ENCODE results near the gene SRGAP3.
"Not testable (repeated sequence)": the region's sequence is repeated elsewhere in the genome, so short reads cannot be mapped to it uniquely, and the experiment has no call there.

SRGAP3 gene

DNA sequence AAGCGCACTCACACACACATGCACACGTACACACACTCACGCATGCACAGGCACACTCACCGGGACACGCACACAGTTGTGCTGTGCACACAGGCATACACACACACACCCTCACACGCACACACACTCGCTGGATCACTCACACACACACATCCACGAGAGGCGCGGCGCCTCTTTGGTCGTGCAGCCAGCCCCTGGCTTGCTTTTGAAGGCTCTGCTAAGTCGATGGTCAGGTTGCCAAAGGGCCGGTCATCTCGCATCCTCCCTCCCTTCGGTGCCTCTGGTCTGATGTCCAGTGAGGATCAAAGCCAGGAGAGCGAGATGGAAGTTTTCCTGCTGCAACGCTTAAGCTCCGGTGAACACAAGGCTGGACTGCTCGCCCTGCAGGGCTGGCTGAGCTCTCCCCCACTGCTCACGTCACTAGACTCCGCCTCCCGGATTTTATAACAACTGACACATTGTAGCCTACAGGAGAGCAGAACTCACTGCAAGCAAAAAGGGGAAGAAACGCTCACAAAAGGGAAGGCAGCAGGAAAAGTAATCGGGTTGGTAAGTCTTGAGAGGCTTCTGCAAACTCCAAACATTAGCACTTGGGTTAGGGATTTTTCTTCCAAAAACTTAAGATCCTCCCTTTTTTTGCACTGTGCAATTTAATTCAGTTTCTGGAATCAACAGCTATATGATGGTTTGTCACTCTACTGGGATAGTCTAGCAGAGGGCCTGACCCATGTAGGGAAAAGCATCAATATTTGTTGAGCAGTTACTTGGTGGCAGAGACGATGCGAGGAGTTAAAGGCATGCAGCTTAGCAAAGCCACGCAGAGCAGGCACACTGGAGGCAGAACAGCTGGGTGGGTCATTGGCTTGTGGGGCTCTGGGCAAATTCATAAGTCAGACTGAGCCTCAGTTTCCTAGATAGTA lies at the start of gene SRGAP3:
Gene SRGAP3 (minus strand): TSS at position 374 of the 920 bp plus-strand sequence. CDS start 695 bp downstream, outside the sequence.
- Histone ChIP-seq H3K9me3 (ENCODE audit: control insufficient read depth in 2 of 2, low read length in 2 of 2) (no peaks in the 10 kb centered on the region), H3K4me1 (ENCODE audit: control insufficient read depth in 2 of 2, insufficient read depth in 2 of 2, low read length in 2 of 2) (peaks cover 8 to 9% of the 10 kb centered on the region in 2 donors), H3K36me3 (ENCODE audit: control insufficient read depth in 2 of 2, insufficient read depth in 2 of 2, low read length in 2 of 2) (no peaks in the 10 kb centered on the region), H3K4me3 (ENCODE audit: low read length in 2 of 2) (peak within 1 kb of the TSS; percentile 79 to 80), H3K9ac (ENCODE audit: low read depth in 1 of 2, low read length in 2 of 2) (peak within 1 kb of the TSS; percentile 35 to 72), H3K27me3 (ENCODE audit: control insufficient read depth in 2 of 2, insufficient read depth in 2 of 2, low read length in 2 of 2) (no peaks in the 10 kb centered on the region), H3K27ac (ENCODE audit: low read depth in 2 of 2, low read length in 2 of 2) (peak within 1 kb of the TSS; percentile 28 to 50)

- no peaks in the 10 kb centered on the region for H3K9me3 ChIP-seq (ENCODE audit: control insufficient read depth in 2 of 2, low read length in 2 of 2)
- H3K27me3 ChIP-seq (ENCODE audit: control insufficient read depth in 2 of 2, insufficient read depth in 2 of 2, low read length in 2 of 2): peaks cover 0 to 3% of the 10 kb centered on the region in 2 donors
- no peak overlapping the region for H3K27ac ChIP-seq (ENCODE audit: low read depth in 2 of 2, low read length in 2 of 2)
- H3K4me3 ChIP-seq (ENCODE audit: low read length in 2 of 2): no peak overlapping the region
- no peak overlapping the region for H3K9ac ChIP-seq (ENCODE audit: low read depth in 1 of 2, low read length in 2 of 2)
- H3K36me3 ChIP-seq (ENCODE audit: control insufficient read depth in 2 of 2, insufficient read depth in 2 of 2, low read length in 2 of 2): no peaks in the 10 kb centered on the region
- peaks cover 0 to 5% of the 10 kb centered on the region in 2 donors for H3K4me1 ChIP-seq (ENCODE audit: control insufficient read depth in 2 of 2, insufficient read depth in 2 of 2, low read length in 2 of 2)
Observed at GRCh38 chr3:9298236-9298635, 48.8 kb upstream of the SRGAP3 start.

DNA sequence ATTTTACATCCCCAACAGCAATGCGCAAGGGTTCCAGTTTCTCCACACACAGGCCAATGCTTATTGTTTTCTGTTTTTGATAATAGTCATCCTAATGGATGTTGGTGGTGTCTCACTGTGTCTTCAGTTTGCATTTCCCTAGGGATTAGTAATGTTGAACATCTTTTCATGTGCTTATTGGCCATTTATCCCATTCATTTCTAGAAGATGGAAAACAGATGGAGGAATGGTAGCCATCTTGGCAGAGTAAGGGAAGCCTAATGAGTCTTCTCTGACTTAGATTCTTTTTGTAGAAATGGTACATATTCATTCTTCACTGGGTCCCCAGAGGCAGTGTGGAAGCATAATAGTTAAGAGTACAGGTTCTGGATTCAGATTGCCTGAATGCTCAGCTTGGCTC lies 46.8 kb upstream of the SRGAP3 start:
- Histone ChIP-seq H3K9me3 (ENCODE audit: control insufficient read depth in 2 of 2, low read length in 2 of 2) (no peaks in the 10 kb centered on the region), H3K36me3 (ENCODE audit: control insufficient read depth in 2 of 2, insufficient read depth in 2 of 2, low read length in 2 of 2) (no peaks in the 10 kb centered on the region), H3K9ac (ENCODE audit: low read depth in 1 of 2, low read length in 2 of 2) (no peak overlapping the region), H3K27me3 (ENCODE audit: control insufficient read depth in 2 of 2, insufficient read depth in 2 of 2, low read length in 2 of 2) (no peaks in the 10 kb centered on the region), H3K27ac (ENCODE audit: low read depth in 2 of 2, low read length in 2 of 2) (no peak overlapping the region), H3K4me3 (ENCODE audit: low read length in 2 of 2) (no peak overlapping the region), H3K4me1 (ENCODE audit: control insufficient read depth in 2 of 2, insufficient read depth in 2 of 2, low read length in 2 of 2) (no peaks in the 10 kb centered on the region)

GRCh38 chr3:9295007-9295406 lies 45.6 kb upstream of the SRGAP3 start:
- H3K27me3 ChIP-seq (ENCODE audit: control insufficient read depth in 2 of 2, insufficient read depth in 2 of 2, low read length in 2 of 2): no peaks in the 10 kb centered on the region
- no peaks in the 10 kb centered on the region for H3K36me3 ChIP-seq (ENCODE audit: control insufficient read depth in 2 of 2, insufficient read depth in 2 of 2, low read length in 2 of 2)
- no peak overlapping the region for H3K4me3 ChIP-seq (ENCODE audit: low read length in 2 of 2)
- H3K27ac ChIP-seq (ENCODE audit: low read depth in 2 of 2, low read length in 2 of 2): no peak overlapping the region
- H3K9ac ChIP-seq (ENCODE audit: low read depth in 1 of 2, low read length in 2 of 2): no peak overlapping the region
- no peaks in the 10 kb centered on the region for H3K4me1 ChIP-seq (ENCODE audit: control insufficient read depth in 2 of 2, insufficient read depth in 2 of 2, low read length in 2 of 2)
- no peaks in the 10 kb centered on the region for H3K9me3 ChIP-seq (ENCODE audit: control insufficient read depth in 2 of 2, low read length in 2 of 2)

- not testable (repeated sequence) for H3K36me3 ChIP-seq (ENCODE audit: control insufficient read depth in 2 of 2, insufficient read depth in 2 of 2, low read length in 2 of 2); H3K9ac ChIP-seq (ENCODE audit: low read depth in 1 of 2, low read length in 2 of 2); H3K4me3 ChIP-seq (ENCODE audit: low read length in 2 of 2); H3K27me3 ChIP-seq (ENCODE audit: control insufficient read depth in 2 of 2, insufficient read depth in 2 of 2, low read length in 2 of 2); H3K9me3 ChIP-seq (ENCODE audit: control insufficient read depth in 2 of 2, low read length in 2 of 2); H3K27ac ChIP-seq (ENCODE audit: low read depth in 2 of 2, low read length in 2 of 2); H3K4me1 ChIP-seq (ENCODE audit: control insufficient read depth in 2 of 2, insufficient read depth in 2 of 2, low read length in 2 of 2)
Observed at GRCh38 chr3:9293953-9294352, 44.5 kb upstream of the SRGAP3 start.

DNA sequence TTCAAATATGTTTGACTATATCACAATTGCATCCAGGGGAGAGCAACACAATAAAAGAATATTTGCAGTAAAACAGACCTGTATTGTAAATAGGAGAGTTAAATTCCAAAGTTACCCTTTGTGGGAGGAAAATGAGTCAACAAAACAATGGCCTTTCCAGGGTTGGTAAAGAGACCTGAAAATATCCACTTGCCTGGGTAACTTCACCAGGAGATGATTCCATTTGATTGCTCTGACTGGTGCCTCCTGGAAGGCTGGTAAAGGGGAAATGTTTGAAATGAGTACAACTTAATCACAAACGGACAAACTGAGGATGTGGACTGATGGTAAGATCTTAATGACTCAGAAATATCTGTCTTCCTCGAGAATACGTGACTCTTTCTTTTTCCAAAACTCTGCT lies 43.6 kb upstream of the SRGAP3 start:
- no peaks in the 10 kb centered on the region for H3K4me1 ChIP-seq (ENCODE audit: control insufficient read depth in 2 of 2, insufficient read depth in 2 of 2, low read length in 2 of 2)
- no peak overlapping the region for H3K9ac ChIP-seq (ENCODE audit: low read depth in 1 of 2, low read length in 2 of 2)
- no peaks in the 10 kb centered on the region for H3K27me3 ChIP-seq (ENCODE audit: control insufficient read depth in 2 of 2, insufficient read depth in 2 of 2, low read length in 2 of 2)
- H3K4me3 ChIP-seq (ENCODE audit: low read length in 2 of 2): no peak overlapping the region
- H3K9me3 ChIP-seq (ENCODE audit: control insufficient read depth in 2 of 2, low read length in 2 of 2): no peaks in the 10 kb centered on the region
- no peak overlapping the region for H3K27ac ChIP-seq (ENCODE audit: low read depth in 2 of 2, low read length in 2 of 2)
- no peaks in the 10 kb centered on the region for H3K36me3 ChIP-seq (ENCODE audit: control insufficient read depth in 2 of 2, insufficient read depth in 2 of 2, low read length in 2 of 2)

DNA sequence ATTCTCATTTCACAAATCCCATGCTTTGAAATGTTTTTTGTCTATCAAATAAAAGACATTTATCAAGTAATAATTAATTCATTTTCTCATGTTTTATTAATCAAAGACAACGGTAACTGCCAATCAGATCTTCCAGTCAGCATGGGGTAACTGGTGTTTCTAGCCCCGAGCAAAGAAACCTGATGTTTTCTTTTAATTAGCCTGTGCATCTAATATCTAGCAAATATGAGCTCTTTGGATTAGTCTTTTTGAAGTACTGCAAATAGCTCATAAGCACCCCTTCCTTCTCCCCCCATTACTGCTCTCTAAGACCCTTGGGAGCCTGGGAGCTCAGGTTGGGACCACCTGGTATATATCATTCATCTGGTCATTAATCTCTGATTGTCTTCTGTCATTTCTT lies 43.1 kb upstream of the SRGAP3 start:
- Histone ChIP-seq H3K27me3 (ENCODE audit: control insufficient read depth in 2 of 2, insufficient read depth in 2 of 2, low read length in 2 of 2) (no peaks in the 10 kb centered on the region), H3K4me3 (ENCODE audit: low read length in 2 of 2) (no peak overlapping the region), H3K4me1 (ENCODE audit: control insufficient read depth in 2 of 2, insufficient read depth in 2 of 2, low read length in 2 of 2) (no peaks in the 10 kb centered on the region), H3K27ac (ENCODE audit: low read depth in 2 of 2, low read length in 2 of 2) (no peak overlapping the region), H3K36me3 (ENCODE audit: control insufficient read depth in 2 of 2, insufficient read depth in 2 of 2, low read length in 2 of 2) (no peaks in the 10 kb centered on the region), H3K9me3 (ENCODE audit: control insufficient read depth in 2 of 2, low read length in 2 of 2) (no peaks in the 10 kb centered on the region), H3K9ac (ENCODE audit: low read depth in 1 of 2, low read length in 2 of 2) (no peak overlapping the region)

GRCh38 chr3:9291821-9292410 lies 42.5 kb upstream of the SRGAP3 start:
- no peaks in the 10 kb centered on the region for H3K9me3 ChIP-seq (ENCODE audit: control insufficient read depth in 2 of 2, low read length in 2 of 2)
- no peaks in the 10 kb centered on the region for H3K27me3 ChIP-seq (ENCODE audit: control insufficient read depth in 2 of 2, insufficient read depth in 2 of 2, low read length in 2 of 2)
- no peak overlapping the region for H3K4me3 ChIP-seq (ENCODE audit: low read length in 2 of 2)
- H3K9ac ChIP-seq (ENCODE audit: low read depth in 1 of 2, low read length in 2 of 2): no peak overlapping the region
- H3K4me1 ChIP-seq (ENCODE audit: control insufficient read depth in 2 of 2, insufficient read depth in 2 of 2, low read length in 2 of 2): no peaks in the 10 kb centered on the region
- no peak overlapping the region for H3K27ac ChIP-seq (ENCODE audit: low read depth in 2 of 2, low read length in 2 of 2)
- no peaks in the 10 kb centered on the region for H3K36me3 ChIP-seq (ENCODE audit: control insufficient read depth in 2 of 2, insufficient read depth in 2 of 2, low read length in 2 of 2)

- Histone ChIP-seq H3K4me3 (ENCODE audit: low read length in 2 of 2) (no peak overlapping the region), H3K36me3 (ENCODE audit: control insufficient read depth in 2 of 2, insufficient read depth in 2 of 2, low read length in 2 of 2) (no peaks in the 10 kb centered on the region), H3K27ac (ENCODE audit: low read depth in 2 of 2, low read length in 2 of 2) (no peak overlapping the region), H3K4me1 (ENCODE audit: control insufficient read depth in 2 of 2, insufficient read depth in 2 of 2, low read length in 2 of 2) (no peaks in the 10 kb centered on the region), H3K9ac (ENCODE audit: low read depth in 1 of 2, low read length in 2 of 2) (no peak overlapping the region), H3K9me3 (ENCODE audit: control insufficient read depth in 2 of 2, low read length in 2 of 2) (no peaks in the 10 kb centered on the region), H3K27me3 (ENCODE audit: control insufficient read depth in 2 of 2, insufficient read depth in 2 of 2, low read length in 2 of 2) (no peaks in the 10 kb centered on the region)
Observed at GRCh38 chr3:9290566-9290965, 41.1 kb upstream of the SRGAP3 start.

DNA sequence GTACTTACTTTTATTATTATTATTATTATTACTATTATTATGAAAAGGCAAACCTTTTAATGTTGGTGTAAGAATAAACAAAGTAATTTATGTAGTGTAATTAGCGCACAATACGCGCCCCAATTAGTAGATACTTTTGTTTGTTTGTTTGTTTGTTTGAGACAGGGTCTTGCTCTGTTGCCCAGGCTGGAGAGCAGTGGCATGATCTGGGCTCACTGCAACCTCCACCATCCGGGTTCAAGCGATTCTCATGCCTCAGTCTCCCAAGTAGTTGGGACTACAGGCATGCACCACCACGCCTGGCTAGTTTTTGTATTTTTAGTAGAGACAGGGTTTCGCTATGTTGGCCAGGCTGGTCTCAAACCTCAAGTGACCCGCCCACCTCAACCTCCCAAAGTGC lies 32.1 kb upstream of the SRGAP3 start:
- H3K4me1 ChIP-seq (ENCODE audit: control insufficient read depth in 2 of 2, insufficient read depth in 2 of 2, low read length in 2 of 2); H3K9me3 ChIP-seq (ENCODE audit: control insufficient read depth in 2 of 2, low read length in 2 of 2); H3K36me3 ChIP-seq (ENCODE audit: control insufficient read depth in 2 of 2, insufficient read depth in 2 of 2, low read length in 2 of 2); H3K9ac ChIP-seq (ENCODE audit: low read depth in 1 of 2, low read length in 2 of 2); H3K4me3 ChIP-seq (ENCODE audit: low read length in 2 of 2); H3K27me3 ChIP-seq (ENCODE audit: control insufficient read depth in 2 of 2, insufficient read depth in 2 of 2, low read length in 2 of 2); H3K27ac ChIP-seq (ENCODE audit: low read depth in 2 of 2, low read length in 2 of 2): not testable (repeated sequence)

Measured in mucosa of rectum (tissue), 2 donors.